WTC11 (cell line): ENCODE results near the gene SLC25A38. TPM values are rescaled to one million over a fixed set of nuclear protein-coding genes. Genes with fewer than 3 reads are reported as not detected.

Experiments used
- ATAC-seq: fragments of 200-7000 bp; cut with Tn5 transposase; 2 replicates; pipeline ENCODE4 v1.10.0; 2021; ENCODE audit warnings: mild to moderate bottlenecking, moderate library complexity
- CTCF ChIA-PET: fragments of 300-600 bp; sonication (Branson Sonifier 250); formaldehyde crosslinking; loops from one replicate; lab custom pipeline; 2021; ENCODE audit warnings: antibody characterized with exemption; lab: Charles Lee
- POLR2A ChIA-PET: fragments of 350-600 bp; sonication (Branson Sonifier 250); formaldehyde crosslinking; loops from one replicate; lab custom pipeline; 2021; ENCODE audit warnings: antibody characterized with exemption; lab: Charles Lee
- DNase-seq: peaks from one replicate; pipeline ENCODE4 v3.0.0; 2021; ENCODE audit warnings: low spot score
- H3K27ac Mint-ChIP-seq: 2 replicates; pipeline ENCODE4 v1.8.0; 2021; ENCODE audit warnings: mixed read lengths
- H3K27me3 Mint-ChIP-seq: 2 replicates; pipeline ENCODE4 v1.8.0; 2021; ENCODE audit warnings: low read depth, mild to moderate bottlenecking, moderate library complexity, mixed read lengths
- H3K36me3 Mint-ChIP-seq: 2 replicates; pipeline ENCODE4 v1.8.0; 2021; ENCODE audit warnings: mixed read lengths
- H3K4me1 Mint-ChIP-seq: 2 replicates; pipeline ENCODE4 v1.8.0; 2022; ENCODE audit warnings: mixed read lengths
- H3K4me3 Mint-ChIP-seq: 2 replicates; pipeline ENCODE4 v1.8.0; 2021; ENCODE audit warnings: mild to moderate bottlenecking, moderate library complexity, mixed read lengths
- H3K9me3 Mint-ChIP-seq: 2 replicates; pipeline ENCODE4 v1.8.0; 2021; ENCODE audit warnings: mixed read lengths
- CDX4 ChIP-seq: fragments of 250-450 bp; sonication (Bioruptor Pico); IDR thresholded peaks from 2 replicates; pipeline ENCODE4 v1.9.0; 2021; ENCODE audit warnings: moderate library complexity, mild to moderate bottlenecking, inconsistent platforms, borderline replicate concordance
- CREB1 ChIP-seq: sonication (generic); formaldehyde crosslinking; IDR thresholded peaks from 2 replicates; pipeline ENCODE4 v1.8.0; 2023; ENCODE audit warnings: mild to moderate bottlenecking, missing genetic modification reagents
- EMX1 ChIP-seq: fragments of 250-450 bp; sonication (Bioruptor Pico); IDR thresholded peaks from 2 replicates; pipeline ENCODE4 v1.8.0; 2021; ENCODE audit warnings: mild to moderate bottlenecking
- FOXK1 ChIP-seq: sonication (generic); formaldehyde crosslinking; IDR thresholded peaks from 2 replicates; pipeline ENCODE4 v1.8.0; 2022; ENCODE audit warnings: mild to moderate bottlenecking, moderate library complexity, missing genetic modification reagents
- GRHL2 ChIP-seq: fragments of 250-450 bp; sonication (Bioruptor Pico); IDR thresholded peaks from 2 replicates; pipeline ENCODE4 v1.8.0; 2022; ENCODE audit warnings: mild to moderate bottlenecking, moderate library complexity; ENCODE audit not compliant: insufficient replicate concordance, severe bottlenecking
- MAX ChIP-seq: sonication (generic); formaldehyde crosslinking; IDR thresholded peaks from 2 replicates; pipeline ENCODE4 v1.8.0; 2022; ENCODE audit warnings: mild to moderate bottlenecking, missing genetic modification reagents
- NR2C2 ChIP-seq: sonication (generic); formaldehyde crosslinking; IDR thresholded peaks from 2 replicates; pipeline ENCODE4 v1.8.0; 2022; ENCODE audit warnings: mild to moderate bottlenecking, missing genetic modification reagents
- NR3C1 ChIP-seq: sonication (generic); formaldehyde crosslinking; conservative IDR thresholded peaks from 2 replicates; pipeline ENCODE4 v1.8.1; 2023; ENCODE audit warnings: low read depth, mild to moderate bottlenecking, missing genetic modification reagents
- PRRX2 ChIP-seq: fragments of 250-450 bp; sonication (Bioruptor Pico); IDR thresholded peaks from 2 replicates; pipeline ENCODE4 v1.8.0; 2021; ENCODE audit warnings: mild to moderate bottlenecking
- RELA ChIP-seq: sonication (generic); formaldehyde crosslinking; IDR thresholded peaks from 2 replicates; pipeline ENCODE4 v1.8.1; 2022; ENCODE audit warnings: missing genetic modification reagents, mild to moderate bottlenecking, borderline replicate concordance
- RORB ChIP-seq: fragments of 250-450 bp; sonication (Bioruptor Pico); IDR thresholded peaks from 2 replicates; pipeline ENCODE4 v1.9.0; 2021; ENCODE audit warnings: mild to moderate bottlenecking
- SMAD3 ChIP-seq: sonication (generic); formaldehyde crosslinking; IDR thresholded peaks from 2 replicates; pipeline ENCODE4 v1.8.0; 2022; ENCODE audit warnings: missing genetic modification reagents, mild to moderate bottlenecking, borderline replicate concordance
- SP1 ChIP-seq: sonication (generic); formaldehyde crosslinking; conservative IDR thresholded peaks from 2 replicates; pipeline ENCODE4 v1.8.1; 2022; ENCODE audit warnings: missing genetic modification reagents
- TCF7 ChIP-seq: sonication (generic); formaldehyde crosslinking; IDR thresholded peaks from 2 replicates; pipeline ENCODE4 v1.8.0; 2022; ENCODE audit warnings: mild to moderate bottlenecking, low read depth, missing genetic modification reagents, moderate library complexity
- ZBTB21 ChIP-seq: sonication (generic); formaldehyde crosslinking; IDR thresholded peaks from 2 replicates; pipeline ENCODE4 v1.8.1; 2023; ENCODE audit warnings: mild to moderate bottlenecking, missing genetic modification reagents, borderline replicate concordance
- ZMAT4 ChIP-seq: fragments of 250-450 bp; sonication (Bioruptor Pico); IDR thresholded peaks from 2 replicates; pipeline ENCODE4 v1.9.0; 2021; ENCODE audit warnings: mild to moderate bottlenecking
- ZNF232 ChIP-seq: sonication (generic); formaldehyde crosslinking; IDR thresholded peaks from 2 replicates; pipeline ENCODE4 v1.8.0; 2022; ENCODE audit warnings: mild to moderate bottlenecking, missing genetic modification reagents
- total RNA-seq: library from RNA; stranded (reverse); gene quantifications from 3 replicates; pipeline ENCODE4 v1.2.3, GENCODE V29; 2021
- TF ChIP-seq, protein P1 (sequence below): sonication (generic); formaldehyde crosslinking; conservative IDR thresholded peaks from 2 replicates; pipeline ENCODE4 v1.8.1; 2023; ENCODE audit warnings: mild to moderate bottlenecking, low read depth, missing genetic modification reagents, moderate library complexity
- TF ChIP-seq, protein P2 (sequence below): fragments of 250-450 bp; sonication (Bioruptor Pico); conservative IDR thresholded peaks from 2 replicates; pipeline ENCODE4 v1.9.0; 2021; ENCODE audit warnings: mild to moderate bottlenecking
- TF ChIP-seq, protein P3 (sequence below): sonication (generic); formaldehyde crosslinking; IDR thresholded peaks from 2 replicates; pipeline ENCODE4 v1.8.1; 2022; ENCODE audit warnings: mild to moderate bottlenecking, moderate library complexity, missing genetic modification reagents
- TF ChIP-seq, protein P4 (sequence below): sonication (generic); formaldehyde crosslinking; IDR thresholded peaks from 2 replicates; pipeline ENCODE4 v1.8.1; 2023; ENCODE audit warnings: mild to moderate bottlenecking, missing genetic modification reagents

SLC25A38 gene
- total RNA-seq, 1 experiment from 2014 or later, result 34.9 TPM

- ChIA-PET POLR2A (no interaction called here), CTCF (interaction anchor here (0.8 kb wide), 1 partner anchor 24 kb away, joined by 3 read pairs; no protein-coding TSS in a partner anchor)
- Mint-ChIP-seq H3K4me1 (peaks cover 33% of the 10 kb centered on the region), H3K36me3 (peaks cover 24% of the 10 kb centered on the region), H3K4me3 (no peak overlapping the region), H3K9me3 (0 out of 2 replicates have a peak, but pooled peaks cover 3% of the 10 kb centered on the region), H3K27ac (no peak overlapping the region), H3K27me3 (no peaks in the 10 kb centered on the region)
- no peak for TF ChIP-seq SMAD3
- no peak for TF ChIP-seq NR3C1 (CRISPR knock-in tag)
- TF ChIP-seq EMX1, result no peak
- TF ChIP-seq, protein P1, sequence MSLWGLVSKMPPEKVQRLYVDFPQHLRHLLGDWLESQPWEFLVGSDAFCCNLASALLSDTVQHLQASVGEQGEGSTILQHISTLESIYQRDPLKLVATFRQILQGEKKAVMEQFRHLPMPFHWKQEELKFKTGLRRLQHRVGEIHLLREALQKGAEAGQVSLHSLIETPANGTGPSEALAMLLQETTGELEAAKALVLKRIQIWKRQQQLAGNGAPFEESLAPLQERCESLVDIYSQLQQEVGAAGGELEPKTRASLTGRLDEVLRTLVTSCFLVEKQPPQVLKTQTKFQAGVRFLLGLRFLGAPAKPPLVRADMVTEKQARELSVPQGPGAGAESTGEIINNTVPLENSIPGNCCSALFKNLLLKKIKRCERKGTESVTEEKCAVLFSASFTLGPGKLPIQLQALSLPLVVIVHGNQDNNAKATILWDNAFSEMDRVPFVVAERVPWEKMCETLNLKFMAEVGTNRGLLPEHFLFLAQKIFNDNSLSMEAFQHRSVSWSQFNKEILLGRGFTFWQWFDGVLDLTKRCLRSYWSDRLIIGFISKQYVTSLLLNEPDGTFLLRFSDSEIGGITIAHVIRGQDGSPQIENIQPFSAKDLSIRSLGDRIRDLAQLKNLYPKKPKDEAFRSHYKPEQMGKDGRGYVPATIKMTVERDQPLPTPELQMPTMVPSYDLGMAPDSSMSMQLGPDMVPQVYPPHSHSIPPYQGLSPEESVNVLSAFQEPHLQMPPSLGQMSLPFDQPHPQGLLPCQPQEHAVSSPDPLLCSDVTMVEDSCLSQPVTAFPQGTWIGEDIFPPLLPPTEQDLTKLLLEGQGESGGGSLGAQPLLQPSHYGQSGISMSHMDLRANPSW (CRISPR knock-in tag), result no peak
- no peak for TF ChIP-seq ZBTB21
- TF ChIP-seq, protein P2, sequence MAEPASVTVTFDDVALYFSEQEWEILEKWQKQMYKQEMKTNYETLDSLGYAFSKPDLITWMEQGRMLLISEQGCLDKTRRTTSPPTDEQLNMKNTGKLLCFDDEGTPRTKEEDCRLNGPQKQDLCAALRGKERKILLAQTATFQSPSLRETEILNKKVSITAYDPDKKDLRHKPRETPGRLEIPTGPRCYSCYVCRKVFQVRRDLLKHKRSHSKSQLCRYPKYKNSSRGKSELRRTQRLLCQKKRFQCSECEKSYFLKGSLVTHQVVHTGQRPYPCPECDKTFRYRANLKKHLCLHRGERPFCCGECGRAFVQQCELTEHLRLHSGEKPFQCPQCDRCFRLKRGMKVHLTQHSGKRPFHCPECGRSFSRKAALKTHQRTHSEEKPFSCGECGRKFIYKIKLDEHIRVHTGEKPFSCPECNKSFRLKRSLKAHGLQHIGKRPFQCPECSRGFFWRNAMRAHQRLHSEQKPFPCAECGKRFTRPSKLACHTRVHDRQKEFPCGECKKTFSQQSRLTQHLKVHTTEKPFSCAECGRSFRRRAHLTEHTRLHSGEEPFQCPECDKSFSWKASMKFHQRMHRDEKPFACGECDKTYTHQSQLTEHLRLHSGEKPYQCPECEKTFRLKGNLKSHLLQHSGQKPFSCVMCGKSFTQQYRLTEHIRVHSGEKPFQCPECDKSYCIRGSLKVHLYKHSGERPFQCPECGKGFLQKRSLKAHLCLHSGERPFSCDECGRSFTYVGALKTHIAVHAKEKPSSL (CRISPR knock-in tag), result no peak
- no peak for TF ChIP-seq GRHL2
- no peak for TF ChIP-seq SP1
- no peak for TF ChIP-seq CDX4 (CRISPR knock-in tag)
- no peak for TF ChIP-seq ZNF232
- no peak for TF ChIP-seq RELA (CRISPR knock-in tag)
- no peak for TF ChIP-seq CREB1
- ATAC-seq (no peak), DNase-seq (no peak)
Observed at GRCh38 chr3:39401983-39402382, 18.8 kb downstream of the SLC25A38 start.

DNA sequence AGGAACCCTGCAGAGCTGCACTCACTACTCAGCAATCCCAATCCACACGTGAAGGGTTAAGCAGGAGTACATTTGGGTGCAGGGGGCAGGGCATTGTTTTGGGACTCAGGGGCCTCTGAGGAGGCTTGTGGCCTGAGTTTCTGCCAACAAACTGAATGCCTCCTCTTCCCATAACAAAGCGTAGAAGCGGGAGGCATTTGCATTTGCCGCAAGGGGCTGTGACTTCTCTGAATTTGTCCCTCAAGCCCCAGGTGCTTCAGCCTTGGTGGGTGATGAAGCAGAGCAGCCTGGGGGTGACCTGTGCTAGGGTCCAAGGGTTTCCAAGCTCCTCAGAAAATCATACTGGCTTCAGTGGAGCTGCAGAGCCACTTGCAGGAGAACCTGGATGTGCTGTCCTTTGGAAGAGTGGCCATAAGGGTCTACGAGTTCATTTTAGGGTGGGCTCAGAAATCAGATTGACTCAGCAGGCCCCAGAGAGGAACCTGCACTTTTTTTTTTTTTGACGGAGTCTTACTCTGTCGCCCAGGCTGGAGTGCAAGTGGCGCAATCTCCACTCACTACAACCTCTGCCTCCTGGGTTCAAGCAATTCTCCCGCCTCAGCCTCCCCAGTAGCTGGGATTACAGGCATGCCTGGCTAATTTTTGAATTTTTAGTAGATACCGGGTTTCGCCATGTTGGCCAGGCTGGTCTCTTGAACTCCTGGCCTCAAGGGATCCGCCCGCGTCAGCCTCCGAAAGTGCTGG, 21.9 kb downstream of the SLC25A38 start:
- DNase-seq (peak; percentile 47), ATAC-seq (peak; percentile 50)
- POLR2A ChIA-PET, result interaction anchor here (0.7 to 4.3 kb wide), 4 partner anchors 9 to 1794 kb away, joined by 5 to 24 read pairs (median 8); partner anchors contain the start of gene CTNNB1
- Mint-ChIP-seq H3K4me1 (peaks cover 55% of the 10 kb centered on the region), H3K9me3 (0 out of 2 replicates have a peak, but pooled peaks cover 3% of the 10 kb centered on the region), H3K4me3 (peak overlapping the region; percentile 88), H3K27me3 (no peaks in the 10 kb centered on the region), H3K27ac (peak overlapping the region; percentile 99), H3K36me3 (peaks cover 38% of the 10 kb centered on the region)
- CTCF ChIA-PET, result interaction anchor here (0.6 to 2.6 kb wide), 7 partner anchors 27 to 319 kb away, joined by 3 to 9 read pairs (median 3); no protein-coding TSS in a partner anchor
- TF ChIP-seq ZMAT4, result no peak
- TF ChIP-seq NR2C2, result no peak
- TF ChIP-seq PRRX2 (CRISPR knock-in tag), result no peak
- TF ChIP-seq TCF7 (CRISPR knock-in tag), result no peak
- no peak for TF ChIP-seq RORB (CRISPR knock-in tag)
- TF ChIP-seq, protein P3, sequence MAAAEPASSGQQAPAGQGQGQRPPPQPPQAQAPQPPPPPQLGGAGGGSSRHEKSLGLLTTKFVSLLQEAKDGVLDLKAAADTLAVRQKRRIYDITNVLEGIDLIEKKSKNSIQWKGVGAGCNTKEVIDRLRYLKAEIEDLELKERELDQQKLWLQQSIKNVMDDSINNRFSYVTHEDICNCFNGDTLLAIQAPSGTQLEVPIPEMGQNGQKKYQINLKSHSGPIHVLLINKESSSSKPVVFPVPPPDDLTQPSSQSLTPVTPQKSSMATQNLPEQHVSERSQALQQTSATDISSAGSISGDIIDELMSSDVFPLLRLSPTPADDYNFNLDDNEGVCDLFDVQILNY (CRISPR knock-in tag), result no peak
- TF ChIP-seq, protein P4, sequence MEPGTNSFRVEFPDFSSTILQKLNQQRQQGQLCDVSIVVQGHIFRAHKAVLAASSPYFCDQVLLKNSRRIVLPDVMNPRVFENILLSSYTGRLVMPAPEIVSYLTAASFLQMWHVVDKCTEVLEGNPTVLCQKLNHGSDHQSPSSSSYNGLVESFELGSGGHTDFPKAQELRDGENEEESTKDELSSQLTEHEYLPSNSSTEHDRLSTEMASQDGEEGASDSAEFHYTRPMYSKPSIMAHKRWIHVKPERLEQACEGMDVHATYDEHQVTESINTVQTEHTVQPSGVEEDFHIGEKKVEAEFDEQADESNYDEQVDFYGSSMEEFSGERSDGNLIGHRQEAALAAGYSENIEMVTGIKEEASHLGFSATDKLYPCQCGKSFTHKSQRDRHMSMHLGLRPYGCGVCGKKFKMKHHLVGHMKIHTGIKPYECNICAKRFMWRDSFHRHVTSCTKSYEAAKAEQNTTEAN (CRISPR knock-in tag), result no peak
- no peak; the same call in 1 of the 2 replicates for TF ChIP-seq MAX (CRISPR knock-in tag)
- TF ChIP-seq FOXK1 (CRISPR knock-in tag), result no peak
